ENCODE results near the gene MLH3.
"Not testable (repeated sequence)": the region's sequence is repeated elsewhere in the genome, so short reads cannot be mapped to it uniquely, and the experiment has no call there.

The MLH3 gene

GRCh38 chr14:75003250-75004027, 47.8 kb downstream of the MLH3 start:
- TF ChIP-seq ZFX (IDR thresholded peaks at IDR 0.05) = no peak; the same call in none of the 2 replicates
- TF ChIP-seq, protein P1, sequence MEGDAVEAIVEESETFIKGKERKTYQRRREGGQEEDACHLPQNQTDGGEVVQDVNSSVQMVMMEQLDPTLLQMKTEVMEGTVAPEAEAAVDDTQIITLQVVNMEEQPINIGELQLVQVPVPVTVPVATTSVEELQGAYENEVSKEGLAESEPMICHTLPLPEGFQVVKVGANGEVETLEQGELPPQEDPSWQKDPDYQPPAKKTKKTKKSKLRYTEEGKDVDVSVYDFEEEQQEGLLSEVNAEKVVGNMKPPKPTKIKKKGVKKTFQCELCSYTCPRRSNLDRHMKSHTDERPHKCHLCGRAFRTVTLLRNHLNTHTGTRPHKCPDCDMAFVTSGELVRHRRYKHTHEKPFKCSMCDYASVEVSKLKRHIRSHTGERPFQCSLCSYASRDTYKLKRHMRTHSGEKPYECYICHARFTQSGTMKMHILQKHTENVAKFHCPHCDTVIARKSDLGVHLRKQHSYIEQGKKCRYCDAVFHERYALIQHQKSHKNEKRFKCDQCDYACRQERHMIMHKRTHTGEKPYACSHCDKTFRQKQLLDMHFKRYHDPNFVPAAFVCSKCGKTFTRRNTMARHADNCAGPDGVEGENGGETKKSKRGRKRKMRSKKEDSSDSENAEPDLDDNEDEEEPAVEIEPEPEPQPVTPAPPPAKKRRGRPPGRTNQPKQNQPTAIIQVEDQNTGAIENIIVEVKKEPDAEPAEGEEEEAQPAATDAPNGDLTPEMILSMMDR (conservative IDR thresholded peaks at IDR 0.05) = no peak
- H3K27ac ChIP-seq = peak overlapping the region; percentile 81

GRCh38 chr14:75002392-75003249, 48.6 kb downstream of the MLH3 start, which contains the start of gene EIF2B2:
Gene EIF2B2, plus strand, starts transcription at chr14:75002921. Its CDS starts 70 bp downstream, at chr14:75002991.
- TF ChIP-seq, protein P1 (conservative IDR thresholded peaks at IDR 0.05) = no peak; the same call in 1 of the 2 replicates
- TF ChIP-seq ZFX (IDR thresholded peaks at IDR 0.05) = peak; percentile 80
- peak within 1 kb of the TSS; percentile 81 for H3K27ac ChIP-seq

DNA sequence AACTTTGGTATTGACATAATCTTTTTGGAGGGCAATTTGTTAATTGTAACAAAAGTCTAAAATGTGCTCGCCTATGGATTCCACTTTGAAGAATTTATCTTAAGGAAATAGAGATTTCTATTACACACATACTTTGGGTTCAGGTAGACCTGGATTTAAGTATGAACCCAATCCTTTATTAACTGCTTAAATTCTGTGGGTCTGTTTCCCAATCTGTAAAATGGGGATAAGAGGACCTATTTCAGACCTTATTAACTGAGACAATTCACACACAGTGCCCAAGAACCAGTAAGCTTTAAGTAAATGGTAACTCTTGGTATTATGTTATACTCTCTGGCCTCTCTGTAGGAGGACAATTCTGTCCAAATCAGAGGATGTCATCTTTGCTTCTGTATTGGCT, 49.4 kb downstream of the MLH3 start:
- peak overlapping the region; percentile 81 for H3K27ac ChIP-seq
- TF ChIP-seq ZFX (IDR thresholded peaks at IDR 0.05) = no peak
- TF ChIP-seq, protein P1 (conservative IDR thresholded peaks at IDR 0.05) = no peak

DNA sequence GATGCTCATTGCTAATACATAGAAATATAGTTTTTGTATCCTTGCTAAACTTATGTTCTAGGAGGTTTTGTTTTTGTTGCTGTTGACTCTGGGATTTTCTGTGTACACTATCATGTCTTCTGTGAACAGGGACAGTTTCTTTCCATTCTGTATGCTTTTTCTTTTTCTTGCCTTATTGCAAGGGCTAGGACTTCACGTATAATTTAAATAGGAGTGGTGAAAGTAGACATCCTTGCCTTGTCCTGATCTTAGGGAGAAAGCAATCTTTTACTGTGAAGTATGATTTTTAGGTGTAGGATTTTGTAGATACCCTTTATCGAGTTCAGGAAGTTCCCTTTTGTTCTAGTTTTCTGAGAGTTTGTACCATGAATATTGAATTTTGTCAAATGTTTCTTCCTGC, 50.0 kb downstream of the MLH3 start:
- H3K27ac ChIP-seq = no peak overlapping the region
- TF ChIP-seq, protein P1 (conservative IDR thresholded peaks at IDR 0.05) = no peak
- no peak for TF ChIP-seq ZFX (IDR thresholded peaks at IDR 0.05)

DNA sequence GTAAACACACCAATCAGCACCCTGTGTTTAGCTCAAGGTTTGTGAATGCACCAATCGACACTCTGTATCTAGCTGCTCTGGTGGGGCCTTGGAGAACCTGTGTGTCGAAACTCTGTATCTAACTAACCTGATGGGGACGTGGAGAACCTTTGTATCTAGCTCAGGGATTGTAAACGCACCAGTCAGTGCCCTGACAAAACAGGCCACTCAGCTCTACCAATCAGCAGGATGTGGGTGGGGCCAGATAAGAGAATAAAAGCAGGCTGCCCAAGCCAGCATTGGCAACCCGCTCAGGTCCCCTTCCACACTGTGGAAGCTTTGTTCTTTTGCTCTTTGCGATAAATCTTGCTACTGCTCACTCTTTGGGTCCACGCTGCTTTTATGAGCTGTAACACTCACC, 55.5 kb downstream of the MLH3 start:
- not testable (repeated sequence) for H3K27ac ChIP-seq

- not testable (repeated sequence) for H3K27ac ChIP-seq
These were observed 57.1 kb downstream of the MLH3 start for GRCh38 chr14:74994182-74994581.

DNA sequence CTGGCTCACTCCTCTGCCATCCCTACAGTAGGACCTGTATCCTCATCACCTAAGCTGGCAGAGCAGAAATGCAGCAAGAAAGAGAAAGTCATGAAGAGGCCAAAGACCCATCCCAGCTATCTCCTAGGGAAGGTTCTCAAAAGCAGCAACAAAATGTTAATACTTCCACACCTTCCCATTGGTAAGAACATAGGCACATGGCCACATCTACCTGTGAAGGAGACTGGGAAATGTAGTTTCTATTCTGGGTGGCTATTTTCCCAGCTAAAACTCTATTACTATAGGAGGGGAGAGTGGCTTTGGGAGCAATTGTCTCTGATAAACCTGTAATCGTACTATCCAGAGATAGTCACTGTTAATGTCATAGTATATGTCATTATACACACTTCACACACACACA, 62.3 kb downstream of the MLH3 start:
- H3K27ac ChIP-seq = no peak overlapping the region
- TF ChIP-seq, protein P1 (conservative IDR thresholded peaks at IDR 0.05) = no peak
- TF ChIP-seq ZFX (IDR thresholded peaks at IDR 0.05) = no peak

DNA sequence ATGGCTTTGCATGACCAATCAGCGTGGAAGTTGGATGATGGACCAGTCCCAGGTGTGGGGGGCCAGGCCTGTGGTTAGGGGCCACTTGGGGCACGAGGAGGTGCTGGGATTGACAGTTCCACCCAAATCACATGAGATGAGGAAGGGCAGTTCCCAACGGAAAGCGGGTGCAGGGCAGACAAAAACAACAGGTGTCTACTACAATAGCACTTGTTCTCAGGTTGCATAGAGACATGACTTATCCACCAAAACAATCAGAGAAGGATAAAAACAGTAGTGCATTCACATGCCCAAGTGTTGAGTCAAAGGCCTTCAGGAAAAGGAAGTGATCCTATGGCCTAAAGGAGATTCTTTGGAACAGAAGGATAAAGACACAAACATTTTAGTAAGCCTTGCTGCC, 63.1 kb downstream of the MLH3 start:
- TF ChIP-seq, protein P1 (conservative IDR thresholded peaks at IDR 0.05) = no peak
- no peak for TF ChIP-seq ZFX (IDR thresholded peaks at IDR 0.05)
- no peak overlapping the region for H3K27ac ChIP-seq
